OCI-LY7 (cell line): ENCODE results near the gene FAM131C.
"Not testable (repeated sequence)": the region's sequence is repeated elsewhere in the genome, so short reads cannot be mapped to it uniquely, and the experiment has no call there.

Source experiments
- CTCF ChIP-seq: fragments of 200-600 bp; sonication (generic); conservative IDR thresholded peaks from 2 replicates; pipeline ENCODE4 v1.5.1; 2014; ENCODE audit warnings: mild to moderate bottlenecking, antibody characterized with exemption, low read length, moderate library complexity, mixed read lengths
- EZH2phosphoT487 ChIP-seq: fragments of 200-600 bp; sonication (generic); IDR thresholded peaks from 2 replicates; pipeline ENCODE4 v1.6.1; 2018; ENCODE audit warnings: low read depth, borderline replicate concordance, mild to moderate bottlenecking, mixed run types, antibody characterized with exemption, low read length, moderate library complexity, mixed read lengths

DNA sequence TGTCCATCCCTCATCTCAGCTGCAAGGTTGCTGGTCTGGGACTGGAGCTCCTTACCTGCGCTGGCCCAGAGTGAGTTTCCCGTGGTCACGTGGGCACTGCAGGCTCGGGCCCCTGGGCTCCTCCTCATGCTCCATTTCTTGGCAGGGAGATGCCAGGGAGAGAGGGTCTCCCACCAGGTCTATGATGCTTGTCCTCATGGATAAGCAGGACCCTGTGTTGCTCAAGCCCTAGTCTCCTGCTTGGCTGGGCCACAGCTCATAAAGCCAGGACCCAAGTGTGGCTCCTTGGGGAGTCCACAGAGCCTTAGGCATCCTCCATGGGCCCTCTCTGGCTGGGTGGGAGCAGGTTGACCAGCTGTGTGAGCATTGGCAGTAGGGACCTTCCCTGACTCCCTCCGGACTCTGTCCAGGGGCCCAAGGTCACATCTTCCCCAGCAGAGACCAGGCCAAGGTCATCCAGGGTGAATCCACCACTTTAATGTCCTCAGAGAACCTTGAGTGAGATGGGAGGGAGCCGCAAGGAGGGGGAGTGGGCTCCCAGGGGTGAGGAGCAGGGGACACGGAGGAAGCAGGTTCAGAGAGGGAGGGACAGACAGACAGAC is 16.0 kb downstream of the FAM131C start:
- TF ChIP-seq CTCF, EZH2phosphoT487: not testable (repeated sequence)
